Endothelial cell of umbilical vein (primary cell): ENCODE data around the gene SH3PXD2A. TPM values are rescaled to one million over a fixed set of nuclear protein-coding genes. Genes with fewer than 3 reads are reported as not detected.

ENCODE experiments used
- BruUV-seq: library from RNA; stranded (reverse); fragments of 400-500 nt; replicated peaks from 2 replicates; lab custom pipeline; 2021; lab: Mats Ljungman, UMichigan
- CTCF ChIA-PET: fragments of 300-600, 350-600 bp; sonication (Branson Sonifier 250); formaldehyde crosslinking; loops from one replicate; lab custom pipeline; 2021; ENCODE audit warnings: antibody characterized with exemption, inconsistent platforms; lab: Charles Lee
- POLR2A ChIA-PET: fragments of 300-600, 350-600 bp; sonication (Branson Sonifier 250); formaldehyde crosslinking; loops from one replicate; lab custom pipeline; 2021; ENCODE audit warnings: antibody characterized with exemption, inconsistent platforms; lab: Charles Lee
- DNase-seq: peaks from one replicate; pipeline ENCODE4 v3.0.0-alpha.2; 2011; ENCODE audit warnings: low read depth, low spot score
- FAIRE-seq: peaks from 2 replicates; lab custom pipeline; 2011; peaks lifted over from hg19 to GRCh38; lab: Jason Lieb, UNC
- H2AFZ ChIP-seq: 2 replicates; pipeline ENCODE4 v1.6.0; 2012; ENCODE audit warnings: low read depth, low read length, control low read depth, inconsistent platforms
- H3K27ac ChIP-seq: 2 replicates; pipeline ENCODE4 v1.5.1; 2011; ENCODE audit warnings: low read depth, mild to moderate bottlenecking, control low read depth, low read length, moderate library complexity; ENCODE audit not compliant: insufficient read depth
- H3K27me3 ChIP-seq, 2 experiments: 2 replicates each; pipeline versions ENCODE4 v1.6.0 to v1.6.1; 2011; ENCODE audit warnings: low read length in 2 of 2, mixed read lengths in 1 of 2; ENCODE audit not compliant: control insufficient read depth in 2 of 2, insufficient read depth in 2 of 2
- H3K36me3 ChIP-seq, 2 experiments: 2 replicates in 1 of 2; 3 replicates in 1 of 2; pipeline ENCODE4 v1.5.1; 2011; ENCODE audit warnings: low read length in 2 of 2, mild to moderate bottlenecking in 1 of 2, moderate library complexity in 1 of 2; ENCODE audit not compliant: control insufficient read depth in 2 of 2, insufficient read depth in 2 of 2; ENCODE audit errors: extremely low read depth in 1 of 2
- H3K4me1 ChIP-seq: 3 replicates; pipeline ENCODE4 v1.5.1; 2011; ENCODE audit warnings: mild to moderate bottlenecking, low read length; ENCODE audit not compliant: control insufficient read depth, insufficient read depth; ENCODE audit errors: extremely low read depth
- H3K4me2 ChIP-seq: 2 replicates; pipeline ENCODE4 v1.6.1; 2011; ENCODE audit warnings: low read length, control low read depth, mixed read lengths; ENCODE audit not compliant: insufficient read depth
- H3K4me3 ChIP-seq, 3 experiments: fragments of 200-600 bp in 1 of 3; sonication (generic), shearing (Covaris generic) in 1 of 3; replicated peaks in 1 of 3; 2 replicates each; pipeline ENCODE4 v1.5.1; 2011 to 2016; ENCODE audit warnings: control low read depth in 3 of 3, low read length in 3 of 3, mild to moderate bottlenecking in 2 of 3, inconsistent platforms in 1 of 3, low read depth in 1 of 3, moderate library complexity in 1 of 3; ENCODE audit not compliant: insufficient read depth in 1 of 3
- H3K79me2 ChIP-seq: 2 replicates; pipeline ENCODE4 v1.6.0; 2012; ENCODE audit warnings: low read length, inconsistent platforms; ENCODE audit not compliant: control insufficient read depth, insufficient read depth
- H3K9ac ChIP-seq: replicated peaks from 2 replicates; pipeline ENCODE3; 2011; ENCODE audit warnings: low read length, control low read depth; ENCODE audit not compliant: insufficient read depth; ENCODE audit errors: extremely low read depth
- H3K9me1 ChIP-seq: replicated peaks from 3 replicates; pipeline ENCODE4 v1.6.0; 2011; ENCODE audit warnings: mild to moderate bottlenecking, low read length; ENCODE audit not compliant: control insufficient read depth, insufficient read depth; ENCODE audit errors: extremely low read depth
- H3K9me3 ChIP-seq: replicated peaks from 2 replicates; pipeline ENCODE4 v1.5.1; 2012; ENCODE audit warnings: low read length, inconsistent platforms; ENCODE audit not compliant: control insufficient read depth, insufficient read depth
- H4K20me1 ChIP-seq: replicated peaks from 2 replicates; pipeline ENCODE3; 2011; ENCODE audit warnings: mild to moderate bottlenecking, low read length; ENCODE audit not compliant: control insufficient read depth, insufficient read depth; ENCODE audit errors: extremely low read depth
- FOS ChIP-seq: IDR thresholded peaks from 2 replicates; pipeline ENCODE4 v1.6.1; 2011; ENCODE audit warnings: mild to moderate bottlenecking, low read length, moderate library complexity, borderline replicate concordance; ENCODE audit not compliant: insufficient read depth
- JUN ChIP-seq: IDR thresholded peaks from 2 replicates; pipeline ENCODE4 v1.6.1; 2011; ENCODE audit warnings: borderline replicate concordance, low read depth; ENCODE audit not compliant: insufficient read length, insufficient read depth
- MAX ChIP-seq: IDR thresholded peaks from 2 replicates; pipeline ENCODE4 v1.6.1; 2011; ENCODE audit not compliant: insufficient read depth, insufficient read length
- MYC ChIP-seq: IDR thresholded peaks from one replicate; pipeline ENCODE4 v1.6.1; 2011; ENCODE audit warnings: mild to moderate bottlenecking, low read depth, low read length
- POLR2A ChIP-seq: IDR thresholded peaks from 2 replicates; pipeline ENCODE4 v1.6.1; 2012; ENCODE audit warnings: low read depth, mild to moderate bottlenecking, control low read depth, low read length
- POLR2AphosphoS5 ChIP-seq: IDR thresholded peaks from 2 replicates; pipeline ENCODE4 v1.6.1; 2012; ENCODE audit warnings: low read depth, mild to moderate bottlenecking, control low read depth, low read length, moderate library complexity; ENCODE audit not compliant: insufficient read depth
- dilution Hi-C: fragments of 300-500 bp; cut with MboI; formaldehyde crosslinking; loops from one replicate; pipeline ENCODE4 v1.15.0; 2019; ENCODE audit warnings: low sequenced_read_pairs; ENCODE audit not compliant: extremely low pct_ligation_motif_present
- intact Hi-C: fragments of 100-400 bp; cut with micrococcal nuclease; formaldehyde crosslinking; loops from one replicate; pipeline ENCODE4 v1.10.0; 2022
- polyA plus RNA-seq, 4 experiments: library from polyadenylated mRNA; depleted of rRNA in 3 of 4; stranded (reverse) in 3 of 4; unstranded in 1 of 4; fragments of >200 nt; gene quantifications; 2 replicates each; pipeline versions ENCODE4 v1.2.1 to v1.2.3, GENCODE V29; 2011 to 2012; ENCODE audit warnings: missing spikeins in 1 of 4
- total RNA-seq: library from RNA; stranded (reverse); gene quantifications from 2 replicates; pipeline ENCODE4 v1.2.3, GENCODE V29; 2021
- TF ChIP-seq, protein P1 (sequence below), 2 donors: IDR thresholded peaks; 1 replicate in 1 of 2; 2 replicates in 1 of 2; pipeline ENCODE4 v1.5.1; 2011; ENCODE audit warnings: low read length in 2 of 2, mild to moderate bottlenecking in 2 of 2, moderate library complexity in 2 of 2, control low read depth in 1 of 2, inconsistent platforms in 1 of 2, low read depth in 1 of 2; ENCODE audit not compliant: insufficient read depth in 1 of 2; ENCODE audit errors: extremely low read depth in 1 of 2

The SH3PXD2A gene
- total and polyA plus RNA-seq, 2 donors (not counting 3 experiments of a cell fraction or from before 2014, with no cell fraction given), result 1.4 to 5.1 TPM

DNA sequence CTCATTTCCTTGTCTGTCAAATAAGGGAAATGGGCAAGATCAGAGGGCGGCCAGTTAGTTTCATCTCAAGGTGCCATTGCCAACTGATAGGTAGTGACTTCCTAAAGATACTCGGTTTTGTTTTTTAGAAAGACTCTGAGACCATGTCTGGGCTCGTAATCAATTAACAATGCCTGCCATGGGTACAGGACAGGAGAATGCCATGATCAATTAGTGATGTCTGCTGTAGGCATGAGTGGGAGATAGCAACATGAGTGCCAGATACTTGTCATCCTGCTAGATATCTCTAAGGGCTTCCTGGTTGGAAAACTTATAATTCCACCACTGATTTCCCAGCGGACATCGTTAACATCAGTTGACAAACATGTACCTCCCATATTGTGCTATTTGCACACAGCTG is 64.8 kb downstream of the SH3PXD2A start:
- Histone ChIP-seq H3K9me1 (no peaks in the 10 kb centered on the region), H3K9me3 (no peaks in the 10 kb centered on the region), H3K36me3 (no peaks in the 10 kb centered on the region), H2AFZ (no peak overlapping the region), H3K27ac (no peak overlapping the region), H4K20me1 (no peaks in the 10 kb centered on the region), H3K4me2 (no peak overlapping the region), H3K4me3 (no peak overlapping the region), H3K4me1 (no peaks in the 10 kb centered on the region), H3K27me3 (no peaks in the 10 kb centered on the region), H3K79me2 (no peaks in the 10 kb centered on the region), H3K9ac (no peak overlapping the region)
- no peak for FAIRE-seq
- ChIA-PET CTCF (interaction anchor here (0.8 to 1.9 kb wide), 3 partner anchors 9 to 78 kb away, joined by 3 to 6 read pairs (median 4); no protein-coding TSS in a partner anchor), POLR2A (no interaction called here)
- intact Hi-C loops, result no loop called here
- DNase-seq, result no peak
- TF ChIP-seq JUN (no peak), POLR2A (no peak)
- BruUV-seq, result no TSS peak
- dilution Hi-C loops, result no loop called here

- Histone ChIP-seq H3K4me1 (no peaks in the 10 kb centered on the region), H3K4me2 (no peak overlapping the region), H3K4me3 (no peak overlapping the region), H3K9me3 (no peaks in the 10 kb centered on the region), H4K20me1 (no peaks in the 10 kb centered on the region), H3K9me1 (no peaks in the 10 kb centered on the region), H3K79me2 (no peaks in the 10 kb centered on the region), H3K27me3 (no peaks in the 10 kb centered on the region), H3K36me3 (no peaks in the 10 kb centered on the region), H3K27ac (no peak overlapping the region), H3K9ac (no peak overlapping the region), H2AFZ (no peak overlapping the region)
- POLR2A ChIA-PET, result no interaction called here
- BruUV-seq, result no TSS peak
- no peak for FAIRE-seq
- CTCF ChIA-PET, result interaction anchor here (0.6 to 1.9 kb wide), 5 partner anchors 8 to 285 kb away, joined by 3 to 6 read pairs (median 4); no protein-coding TSS in a partner anchor
- intact Hi-C loops, result no loop called here
- no peak for DNase-seq
- dilution Hi-C loops, result no loop called here
- no peak for TF ChIP-seq MAX
- TF ChIP-seq, protein P1, sequence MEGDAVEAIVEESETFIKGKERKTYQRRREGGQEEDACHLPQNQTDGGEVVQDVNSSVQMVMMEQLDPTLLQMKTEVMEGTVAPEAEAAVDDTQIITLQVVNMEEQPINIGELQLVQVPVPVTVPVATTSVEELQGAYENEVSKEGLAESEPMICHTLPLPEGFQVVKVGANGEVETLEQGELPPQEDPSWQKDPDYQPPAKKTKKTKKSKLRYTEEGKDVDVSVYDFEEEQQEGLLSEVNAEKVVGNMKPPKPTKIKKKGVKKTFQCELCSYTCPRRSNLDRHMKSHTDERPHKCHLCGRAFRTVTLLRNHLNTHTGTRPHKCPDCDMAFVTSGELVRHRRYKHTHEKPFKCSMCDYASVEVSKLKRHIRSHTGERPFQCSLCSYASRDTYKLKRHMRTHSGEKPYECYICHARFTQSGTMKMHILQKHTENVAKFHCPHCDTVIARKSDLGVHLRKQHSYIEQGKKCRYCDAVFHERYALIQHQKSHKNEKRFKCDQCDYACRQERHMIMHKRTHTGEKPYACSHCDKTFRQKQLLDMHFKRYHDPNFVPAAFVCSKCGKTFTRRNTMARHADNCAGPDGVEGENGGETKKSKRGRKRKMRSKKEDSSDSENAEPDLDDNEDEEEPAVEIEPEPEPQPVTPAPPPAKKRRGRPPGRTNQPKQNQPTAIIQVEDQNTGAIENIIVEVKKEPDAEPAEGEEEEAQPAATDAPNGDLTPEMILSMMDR (IDR thresholded peaks at IDR 0.05; ENCODE audit: extremely low read depth in 1 of 2, insufficient read depth in 1 of 2, low read depth in 1 of 2, low read length in 2 of 2), result no peak
- TF ChIP-seq MYC, result no peak
- TF ChIP-seq POLR2AphosphoS5, result no peak
- TF ChIP-seq FOS, result no peak
These were observed 65.6 kb downstream of the SH3PXD2A start for GRCh38 chr10:103789771-103790201.
